Nephron (organoid): ENCODE measurements around the gene C19orf33.

ENCODE experiments used
- H3K27ac Mint-ChIP-seq, 3 experiments: 2 replicates each; pipeline ENCODE4 v1.8.0; 2020; ENCODE audit warnings: mixed read lengths in 3 of 3, mild to moderate bottlenecking in 2 of 3, moderate library complexity in 1 of 3
- H3K27me3 Mint-ChIP-seq: 2 replicates; pipeline ENCODE4 v1.8.0; 2021; ENCODE audit warnings: low read depth, mild to moderate bottlenecking, moderate library complexity, mixed read lengths
- H3K36me3 Mint-ChIP-seq: 2 replicates; pipeline ENCODE4 v1.8.0; 2020; ENCODE audit warnings: low read depth, mixed read lengths
- H3K4me1 Mint-ChIP-seq: 2 replicates; pipeline ENCODE4 v1.8.0; 2020; ENCODE audit warnings: mixed read lengths
- H3K4me3 Mint-ChIP-seq, 3 experiments: 2 replicates each; pipeline ENCODE4 v1.8.0; 2020; ENCODE audit warnings: mild to moderate bottlenecking in 3 of 3, mixed read lengths in 3 of 3, moderate library complexity in 2 of 3
- H3K9me3 Mint-ChIP-seq: 2 replicates; pipeline ENCODE4 v1.8.0; 2020; ENCODE audit warnings: mixed read lengths
- TF ChIP-seq, protein P1 (sequence below), 3 experiments: fragments of 200-600 bp; sonication (generic); IDR thresholded peaks; one replicate each; pipeline ENCODE4 v1.5.0; 2021; ENCODE audit warnings: antibody characterized with exemption in 3 of 3; ENCODE audit not compliant: unreplicated experiment in 3 of 3

C19orf33 gene

DNA sequence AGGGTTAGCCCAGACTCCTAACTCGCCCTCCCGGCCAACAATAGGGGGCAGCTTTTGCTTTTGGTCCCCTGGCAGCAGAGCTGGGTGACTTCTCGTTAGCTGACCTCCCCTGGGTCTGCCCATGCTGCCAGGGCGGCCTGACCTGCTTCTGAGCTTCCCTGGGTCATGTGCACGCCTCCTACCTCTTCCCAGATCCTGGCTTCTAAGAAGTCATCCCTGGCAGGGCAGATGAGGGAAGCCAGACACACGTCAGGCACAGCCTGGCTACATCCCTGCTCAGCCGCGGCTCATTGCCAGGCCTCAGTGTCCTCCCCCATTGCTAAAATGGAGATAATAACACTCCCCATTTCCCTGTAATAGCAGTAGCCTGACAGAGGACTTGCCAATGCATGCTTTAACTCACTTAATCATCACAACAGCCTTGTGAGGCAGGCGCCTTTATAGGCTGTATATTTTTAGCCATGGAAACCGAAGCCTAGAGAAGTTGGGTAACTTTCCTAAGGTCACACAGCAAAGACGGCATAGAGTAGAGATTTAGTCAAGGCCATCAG, 17.7 kb downstream of the C19orf33 start:
- no peaks in the 10 kb centered on the region for H3K36me3 Mint-ChIP-seq
- peaks cover 59% of the 10 kb centered on the region for H3K27me3 Mint-ChIP-seq
- TF ChIP-seq, protein P1, sequence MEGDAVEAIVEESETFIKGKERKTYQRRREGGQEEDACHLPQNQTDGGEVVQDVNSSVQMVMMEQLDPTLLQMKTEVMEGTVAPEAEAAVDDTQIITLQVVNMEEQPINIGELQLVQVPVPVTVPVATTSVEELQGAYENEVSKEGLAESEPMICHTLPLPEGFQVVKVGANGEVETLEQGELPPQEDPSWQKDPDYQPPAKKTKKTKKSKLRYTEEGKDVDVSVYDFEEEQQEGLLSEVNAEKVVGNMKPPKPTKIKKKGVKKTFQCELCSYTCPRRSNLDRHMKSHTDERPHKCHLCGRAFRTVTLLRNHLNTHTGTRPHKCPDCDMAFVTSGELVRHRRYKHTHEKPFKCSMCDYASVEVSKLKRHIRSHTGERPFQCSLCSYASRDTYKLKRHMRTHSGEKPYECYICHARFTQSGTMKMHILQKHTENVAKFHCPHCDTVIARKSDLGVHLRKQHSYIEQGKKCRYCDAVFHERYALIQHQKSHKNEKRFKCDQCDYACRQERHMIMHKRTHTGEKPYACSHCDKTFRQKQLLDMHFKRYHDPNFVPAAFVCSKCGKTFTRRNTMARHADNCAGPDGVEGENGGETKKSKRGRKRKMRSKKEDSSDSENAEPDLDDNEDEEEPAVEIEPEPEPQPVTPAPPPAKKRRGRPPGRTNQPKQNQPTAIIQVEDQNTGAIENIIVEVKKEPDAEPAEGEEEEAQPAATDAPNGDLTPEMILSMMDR (IDR thresholded peaks at IDR 0.05; ENCODE audit: unreplicated experiment in 3 of 3): no peak
- peak overlapping the region in 1 of 3 experiments; percentile 8 for H3K27ac Mint-ChIP-seq
- peaks cover 9% of the 10 kb centered on the region for H3K4me1 Mint-ChIP-seq
- H3K9me3 Mint-ChIP-seq: no peaks in the 10 kb centered on the region
- peak overlapping the region; percentile 7 to 79 (median 78) for H3K4me3 Mint-ChIP-seq

DNA sequence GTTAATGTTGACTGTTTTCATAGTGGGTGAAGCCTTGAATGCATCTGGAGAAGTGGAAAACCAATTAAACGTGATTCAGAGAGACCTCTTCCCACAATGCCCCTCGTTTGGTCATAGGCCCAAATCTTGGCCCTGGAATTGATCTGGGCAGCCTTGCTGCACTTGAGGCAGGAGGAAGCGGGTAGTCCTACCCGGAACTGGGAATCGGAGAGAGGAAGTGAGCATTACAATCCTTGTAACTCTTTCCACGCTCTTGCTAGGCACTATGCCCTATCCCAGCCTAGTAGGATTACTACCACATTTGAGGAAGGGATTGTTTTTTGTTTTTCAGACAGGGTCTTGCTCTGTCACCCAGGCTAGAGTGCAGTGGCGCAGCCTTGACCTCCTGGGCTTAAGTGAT, 19.2 kb downstream of the C19orf33 start:
- H3K36me3 Mint-ChIP-seq: no peaks in the 10 kb centered on the region
- no peak overlapping the region for H3K27ac Mint-ChIP-seq
- no peak overlapping the region for H3K4me3 Mint-ChIP-seq
- TF ChIP-seq, protein P1 (IDR thresholded peaks at IDR 0.05; ENCODE audit: unreplicated experiment in 3 of 3): no peak
- no peaks in the 10 kb centered on the region for H3K9me3 Mint-ChIP-seq
- peaks cover 9% of the 10 kb centered on the region for H3K4me1 Mint-ChIP-seq
- H3K27me3 Mint-ChIP-seq: peaks cover 48% of the 10 kb centered on the region

DNA sequence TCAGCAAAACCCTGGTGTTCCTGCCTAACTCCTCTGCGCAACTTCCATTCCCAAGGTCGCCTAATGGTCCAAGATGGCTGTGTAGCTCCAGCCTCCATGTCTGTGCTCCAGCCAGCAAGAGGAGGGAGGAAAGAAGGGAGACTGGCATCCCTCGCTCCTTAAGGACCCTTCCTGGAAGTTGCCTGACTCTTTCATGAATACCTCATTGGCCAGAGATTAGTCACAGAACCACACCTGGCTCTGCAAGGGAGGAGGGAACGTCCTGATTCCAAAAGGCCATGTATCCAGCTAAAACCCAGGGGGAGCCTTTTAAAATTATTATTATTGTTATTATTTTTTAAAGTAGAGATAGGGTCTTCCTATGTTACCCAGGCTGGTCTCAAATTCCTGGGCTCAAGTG, 20.4 kb downstream of the C19orf33 start:
- Mint-ChIP-seq H3K4me3 (no peak overlapping the region), H3K27me3 (peaks cover 37% of the 10 kb centered on the region), H3K9me3 (no peaks in the 10 kb centered on the region), H3K36me3 (no peaks in the 10 kb centered on the region), H3K4me1 (peaks cover 9% of the 10 kb centered on the region), H3K27ac (no peak overlapping the region)
- TF ChIP-seq, protein P1 (IDR thresholded peaks at IDR 0.05; ENCODE audit: unreplicated experiment in 3 of 3): no peak

DNA sequence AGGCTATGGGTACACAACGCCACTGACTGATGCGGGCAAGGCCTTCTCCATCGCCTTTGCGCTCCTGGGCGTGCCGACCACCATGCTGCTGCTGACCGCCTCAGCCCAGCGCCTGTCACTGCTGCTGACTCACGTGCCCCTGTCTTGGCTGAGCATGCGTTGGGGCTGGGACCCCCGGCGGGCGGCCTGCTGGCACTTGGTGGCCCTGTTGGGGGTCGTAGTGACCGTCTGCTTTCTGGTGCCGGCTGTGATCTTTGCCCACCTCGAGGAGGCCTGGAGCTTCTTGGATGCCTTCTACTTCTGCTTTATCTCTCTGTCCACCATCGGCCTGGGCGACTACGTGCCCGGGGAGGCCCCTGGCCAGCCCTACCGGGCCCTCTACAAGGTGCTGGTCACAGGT, 22.5 kb downstream of the C19orf33 start:
- no peaks in the 10 kb centered on the region for H3K9me3 Mint-ChIP-seq
- TF ChIP-seq, protein P1 (IDR thresholded peaks at IDR 0.05; ENCODE audit: unreplicated experiment in 3 of 3): no peak
- peaks cover 18% of the 10 kb centered on the region for H3K27me3 Mint-ChIP-seq
- H3K4me1 Mint-ChIP-seq: peaks cover 7% of the 10 kb centered on the region
- H3K36me3 Mint-ChIP-seq: no peaks in the 10 kb centered on the region
- H3K4me3 Mint-ChIP-seq: no peak overlapping the region
- no peak overlapping the region for H3K27ac Mint-ChIP-seq

DNA sequence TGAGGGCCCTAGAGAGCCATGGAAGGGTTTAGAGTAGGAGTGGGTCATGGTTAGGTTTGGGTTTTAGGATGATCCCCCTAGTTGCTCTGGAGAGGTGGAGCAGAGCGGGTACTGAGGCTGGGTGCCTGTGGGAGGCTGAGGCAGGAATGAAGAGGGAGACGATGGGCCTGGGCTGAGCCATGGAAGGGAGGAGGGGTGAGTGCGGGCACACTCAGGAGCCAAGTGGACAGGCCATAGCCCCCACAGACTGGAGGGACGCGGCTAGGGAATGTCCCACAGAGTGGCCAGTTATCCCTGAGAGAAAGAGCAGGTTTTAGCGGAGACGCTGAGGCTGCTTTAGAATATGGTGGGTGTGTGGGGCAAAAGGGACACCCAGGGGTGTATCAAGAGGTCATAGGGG, 25.6 kb downstream of the C19orf33 start:
- TF ChIP-seq, protein P1 (IDR thresholded peaks at IDR 0.05; ENCODE audit: unreplicated experiment in 3 of 3): no peak
- Mint-ChIP-seq H3K36me3 (no peaks in the 10 kb centered on the region), H3K27me3 (peaks cover 6% of the 10 kb centered on the region), H3K4me1 (no peaks in the 10 kb centered on the region), H3K4me3 (no peak overlapping the region), H3K9me3 (no peaks in the 10 kb centered on the region), H3K27ac (no peak overlapping the region)

DNA sequence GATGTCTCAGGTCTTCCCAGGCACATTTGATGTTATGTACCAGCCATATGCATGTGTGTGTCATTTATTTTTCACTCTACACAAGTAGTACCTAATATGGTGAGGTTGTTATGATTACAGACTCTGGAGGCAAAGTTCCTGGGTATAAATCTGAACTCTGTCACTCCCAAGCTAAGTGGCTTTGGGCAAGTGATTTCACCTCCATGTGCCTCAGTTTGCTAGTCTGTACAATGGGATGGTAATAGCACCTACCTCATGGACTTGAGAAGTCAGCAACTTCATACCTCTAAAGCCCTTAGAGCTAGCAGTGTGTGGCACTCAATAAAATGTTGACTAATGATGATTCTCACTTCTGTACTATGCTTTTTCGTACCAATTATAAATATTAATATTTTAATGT, 27.7 kb downstream of the C19orf33 start:
- no peaks in the 10 kb centered on the region for H3K36me3 Mint-ChIP-seq
- H3K27me3 Mint-ChIP-seq: peaks cover 3% of the 10 kb centered on the region
- no peaks in the 10 kb centered on the region for H3K9me3 Mint-ChIP-seq
- no peak overlapping the region for H3K27ac Mint-ChIP-seq
- peaks cover under 1% of the 10 kb centered on the region for H3K4me1 Mint-ChIP-seq
- H3K4me3 Mint-ChIP-seq: no peak overlapping the region
- TF ChIP-seq, protein P1 (IDR thresholded peaks at IDR 0.05; ENCODE audit: unreplicated experiment in 3 of 3): no peak
